IMR-90 (cell line): ENCODE data around the gene RASIP1. TPM values are rescaled to one million over a fixed set of nuclear protein-coding genes. Genes with fewer than 3 reads are reported as not detected.

Source experiments
- ATAC-seq: fragments of 200-7000 bp; cut with Tn5 transposase; 2 replicates; pipeline ENCODE4 v1.9.1; 2020; ENCODE audit warnings: low read depth, mild to moderate bottlenecking, moderate library complexity
- BruUV-seq: library from RNA; stranded (reverse); fragments of 400-500 nt; replicated peaks from 2 replicates; lab custom pipeline; 2021; lab: Mats Ljungman, UMichigan
- CTCF ChIA-PET: fragments of 300-600 bp; formaldehyde crosslinking; extraction: SDS; loops from one replicate; lab custom pipeline; 2021; ENCODE audit warnings: antibody characterized with exemption; lab: Yijun Ruan, JAX
- POLR2A ChIA-PET: fragments of 300-600 bp; sonication (Branson Sonifier 250); formaldehyde crosslinking; loops from one replicate; lab custom pipeline; 2022; ENCODE audit warnings: antibody characterized with exemption; ENCODE audit not compliant: unreplicated experiment; lab: Charles Lee
- DNase-seq: peaks from one replicate; pipeline ENCODE4 v3.0.0; 2013
- H2AFZ ChIP-seq: replicated peaks from 2 replicates; pipeline ENCODE3; 2013; ENCODE audit warnings: low read length, mild to moderate bottlenecking; ENCODE audit not compliant: poor library complexity
- H2AK5ac ChIP-seq: 2 replicates; pipeline ENCODE4 v1.6.1; 2013; ENCODE audit warnings: low read depth, low read length, inconsistent platforms
- H2AK9ac ChIP-seq: replicated peaks from 2 replicates; pipeline ENCODE3; 2013; ENCODE audit warnings: mild to moderate bottlenecking, low read depth, low read length, moderate library complexity; ENCODE audit not compliant: poor library complexity
- H2BK120ac ChIP-seq: 2 replicates; pipeline ENCODE4 v1.6.1; 2013; ENCODE audit warnings: low read depth, low read length, inconsistent platforms
- H2BK15ac ChIP-seq: 3 replicates; pipeline ENCODE4 v1.6.1; 2013; ENCODE audit warnings: low read depth, low read length, inconsistent platforms
- H2BK20ac ChIP-seq: 2 replicates; pipeline ENCODE4 v1.6.1; 2013; ENCODE audit warnings: low read depth, mild to moderate bottlenecking, inconsistent platforms, low read length, moderate library complexity
- H2BK5ac ChIP-seq: 2 replicates; pipeline ENCODE4 v1.6.1; 2013; ENCODE audit warnings: mild to moderate bottlenecking, low read depth, low read length, inconsistent platforms; ENCODE audit not compliant: poor library complexity, severe bottlenecking
- H3K14ac ChIP-seq: replicated peaks from 2 replicates; pipeline ENCODE4 v1.6.1; 2013; ENCODE audit warnings: low read depth, low read length, inconsistent platforms
- H3K18ac ChIP-seq: 2 replicates; pipeline ENCODE4 v1.6.1; 2013; ENCODE audit warnings: low read depth, low read length, control low read depth
- H3K23ac ChIP-seq: 2 replicates; pipeline ENCODE4 v1.6.1; 2013; ENCODE audit warnings: low read depth, low read length, inconsistent platforms
- H3K27ac ChIP-seq: 2 replicates; pipeline ENCODE4 v1.5.1; 2013; ENCODE audit warnings: mild to moderate bottlenecking, control low read depth, low read length; ENCODE audit not compliant: insufficient read depth
- H3K27me3 ChIP-seq: 2 replicates; pipeline ENCODE4 v1.6.1; 2013; ENCODE audit warnings: low read length; ENCODE audit not compliant: control insufficient read depth, insufficient read depth
- H3K36me3 ChIP-seq: 2 replicates; pipeline ENCODE4 v1.6.1; 2013; ENCODE audit warnings: low read length, mixed read lengths; ENCODE audit not compliant: control insufficient read depth, insufficient read depth
- H3K4ac ChIP-seq: 2 replicates; pipeline ENCODE4 v1.6.1; 2013; ENCODE audit warnings: low read depth, low read length, inconsistent platforms
- H3K4me1 ChIP-seq: 2 replicates; pipeline ENCODE4 v1.6.1; 2013; ENCODE audit warnings: low read length, mixed read lengths; ENCODE audit not compliant: control insufficient read depth, insufficient read depth
- H3K4me2 ChIP-seq: 2 replicates; pipeline ENCODE4 v1.6.1; 2013; ENCODE audit warnings: low read depth, mild to moderate bottlenecking, control low read depth, low read length, moderate library complexity
- H3K4me3 ChIP-seq: 2 replicates; pipeline ENCODE4 v1.5.1; 2013; ENCODE audit warnings: low read depth, mild to moderate bottlenecking, control low read depth, low read length, moderate library complexity; ENCODE audit not compliant: insufficient read depth
- H3K56ac ChIP-seq: 2 replicates; pipeline ENCODE4 v1.6.1; 2013; ENCODE audit warnings: low read length, inconsistent platforms; ENCODE audit not compliant: insufficient read depth; ENCODE audit errors: extremely low read depth
- H3K79me1 ChIP-seq, 2 experiments: 2 replicates each; pipeline ENCODE4 v1.6.1; 2013; ENCODE audit warnings: low read length in 2 of 2, inconsistent platforms in 1 of 2, low read depth in 1 of 2
- H3K9ac ChIP-seq: 2 replicates; pipeline ENCODE4 v1.6.1; 2013; ENCODE audit warnings: low read depth, low read length, control low read depth
- H3K9me1 ChIP-seq: 2 replicates; pipeline ENCODE4 v1.6.1; 2013; ENCODE audit warnings: low read length, inconsistent platforms; ENCODE audit not compliant: insufficient read depth
- H3K9me3 ChIP-seq: 2 replicates; pipeline ENCODE4 v1.6.1; 2013; ENCODE audit warnings: low read length; ENCODE audit not compliant: control insufficient read depth, insufficient read depth
- H4K20me1 ChIP-seq: 2 replicates; pipeline ENCODE4 v1.6.1; 2013; ENCODE audit warnings: low read length, inconsistent platforms; ENCODE audit not compliant: insufficient read depth
- H4K5ac ChIP-seq: 2 replicates; pipeline ENCODE4 v1.6.1; 2013; ENCODE audit warnings: mild to moderate bottlenecking, low read depth, low read length, control low read depth
- H4K8ac ChIP-seq, 2 experiments: 2 replicates each; pipeline ENCODE4 v1.6.1; 2013; ENCODE audit warnings: low read depth in 2 of 2, low read length in 2 of 2, control low read depth in 1 of 2, inconsistent platforms in 1 of 2
- H4K91ac ChIP-seq: 2 replicates; pipeline ENCODE4 v1.6.1; 2013; ENCODE audit warnings: low read depth, low read length, inconsistent platforms; ENCODE audit not compliant: insufficient read depth
- CEBPB ChIP-seq: IDR thresholded peaks from 2 replicates; pipeline ENCODE4 v1.6.1; 2012; ENCODE audit warnings: low read depth, low read length, improper control_type of control experiment
- FOS ChIP-seq: fragments of 150-350 bp; IDR thresholded peaks from 2 replicates; pipeline ENCODE4 v1.6.1; 2016; ENCODE audit warnings: low read depth, low read length
- RAD21 ChIP-seq: IDR thresholded peaks from 2 replicates; pipeline ENCODE4 v1.6.1; 2012; ENCODE audit warnings: low read length, improper control_type of control experiment
- WGBS, 2 experiments: methylation state at CpG; one replicate each; pipeline versions ENCODE4 v1.1.5 to v1.1.7; 2013; ENCODE audit warnings: missing lambda C conversion rate in 2 of 2; ENCODE audit not compliant: insufficient read length in 1 of 2; ENCODE audit errors: extremely low coverage in 2 of 2; 5-methylcytosine and 5-hydroxymethylcytosine counted together
- dilution Hi-C: fragments of 300-500 bp; cut with HindIII; formaldehyde crosslinking; loops from one replicate; pipeline ENCODE4 v1.14.3; 2018; ENCODE audit warnings: low sequenced_read_pairs; ENCODE audit not compliant: unreplicated experiment
- in situ Hi-C: fragments of 300-500 bp; cut with MboI; formaldehyde crosslinking; loops from 3 replicates; pipeline ENCODE4 v1.14.3; 2019; ENCODE audit warnings: low sequenced_read_pairs, inconsistent platforms, mixed read lengths
- intact Hi-C: fragments of 100-400 bp; cut with micrococcal nuclease; formaldehyde crosslinking; loops from 2 replicates; pipeline ENCODE4 v1.10.0; 2022
- polyA plus RNA-seq, 3 experiments: library from polyadenylated mRNA; depleted of rRNA; stranded (reverse); fragments of >200 nt; gene quantifications; 2 replicates each; pipeline ENCODE4 v1.2.3, GENCODE V29; 2012; ENCODE audit warnings: low replicate concordance in 1 of 3
- total RNA-seq: library from RNA; depleted of rRNA; stranded (reverse); fragments of >200 nt; gene quantifications from 2 replicates; pipeline ENCODE4 v1.2.3, GENCODE V29; 2012
- TF ChIP-seq, protein P1 (sequence below): fragments of 150-350 bp; IDR thresholded peaks from 2 replicates; pipeline ENCODE4 v1.6.1; 2016; ENCODE audit warnings: low read depth, mild to moderate bottlenecking, low read length, moderate library complexity, borderline replicate concordance
- TF ChIP-seq, protein P2 (sequence below): fragments of 150-350 bp; IDR thresholded peaks from 2 replicates; pipeline ENCODE4 v1.6.1; 2017; ENCODE audit warnings: mild to moderate bottlenecking, antibody characterized with exemption, low read length, low read depth

RASIP1 gene
- total and polyA plus RNA-seq, 2 of the 4 experiments (the other 2 are of a cell fraction), result 0.18 to 0.51 TPM

DNA sequence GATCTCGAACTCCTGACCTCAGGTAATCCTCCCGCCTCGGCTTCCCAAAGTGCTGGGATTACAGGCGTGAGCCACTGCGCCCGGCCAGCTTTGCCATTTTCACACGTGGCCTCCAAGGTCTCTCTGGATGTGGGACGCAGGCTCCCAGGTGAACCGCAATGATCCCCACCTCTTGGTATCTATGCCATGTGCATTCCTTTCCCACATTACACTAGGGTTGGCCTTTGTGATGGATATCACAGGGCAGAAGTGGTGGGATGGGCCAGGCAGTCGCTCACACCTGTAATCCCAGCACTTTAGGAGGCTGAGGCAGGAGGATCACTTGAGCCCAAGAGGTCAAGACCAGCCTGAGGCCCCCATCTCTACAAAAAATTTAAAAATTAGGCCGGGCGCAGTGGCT is 37.3 kb upstream of the RASIP1 start:
- H3K36me3 ChIP-seq, result no peaks in the 10 kb centered on the region
- no peak overlapping the region for H3K23ac ChIP-seq
- no peak overlapping the region for H3K4me3 ChIP-seq
- H3K4ac ChIP-seq, result no peak overlapping the region
- no peak overlapping the region for H3K4me2 ChIP-seq
- intact Hi-C loops, result no loop called here
- peaks cover 5% of the 10 kb centered on the region for H3K4me1 ChIP-seq
- no peak for ATAC-seq
- H4K8ac ChIP-seq, result no peak overlapping the region
- no peak overlapping the region for H3K18ac ChIP-seq
- no peak overlapping the region for H2BK120ac ChIP-seq
- no peak overlapping the region for H3K9ac ChIP-seq
- no peaks in the 10 kb centered on the region for H4K20me1 ChIP-seq
- no peak overlapping the region for H2AK9ac ChIP-seq
- WGBS, 2 experiments, result 94% methylated on average over 6 of the region's 12 CpGs; no CpG with 5 or more reads in 1 of the 2 experiments
- no TSS peak for BruUV-seq
- H2BK5ac ChIP-seq, result no peak overlapping the region
- H4K91ac ChIP-seq, result no peak overlapping the region
- no peak overlapping the region for H2BK15ac ChIP-seq
- H3K56ac ChIP-seq, result no peak overlapping the region
- H2AFZ ChIP-seq, result no peak overlapping the region
- DNase-seq, result no peak
- H3K9me3 ChIP-seq, result no peaks in the 10 kb centered on the region
- in situ Hi-C loops, result no loop called here
- H3K14ac ChIP-seq, result no peak overlapping the region
- no peaks in the 10 kb centered on the region for H3K27me3 ChIP-seq
- dilution Hi-C loops, result no loop called here
- ChIA-PET CTCF (interaction anchor here (0.6 kb wide), 1 partner anchor 1534 kb away, joined by 3 read pairs; no protein-coding TSS in a partner anchor), POLR2A (no interaction called here)
- no peak overlapping the region for H4K5ac ChIP-seq
- TF ChIP-seq, protein P1, sequence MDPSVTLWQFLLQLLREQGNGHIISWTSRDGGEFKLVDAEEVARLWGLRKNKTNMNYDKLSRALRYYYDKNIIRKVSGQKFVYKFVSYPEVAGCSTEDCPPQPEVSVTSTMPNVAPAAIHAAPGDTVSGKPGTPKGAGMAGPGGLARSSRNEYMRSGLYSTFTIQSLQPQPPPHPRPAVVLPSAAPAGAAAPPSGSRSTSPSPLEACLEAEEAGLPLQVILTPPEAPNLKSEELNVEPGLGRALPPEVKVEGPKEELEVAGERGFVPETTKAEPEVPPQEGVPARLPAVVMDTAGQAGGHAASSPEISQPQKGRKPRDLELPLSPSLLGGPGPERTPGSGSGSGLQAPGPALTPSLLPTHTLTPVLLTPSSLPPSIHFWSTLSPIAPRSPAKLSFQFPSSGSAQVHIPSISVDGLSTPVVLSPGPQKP, result no peak
- TF ChIP-seq, protein P2, sequence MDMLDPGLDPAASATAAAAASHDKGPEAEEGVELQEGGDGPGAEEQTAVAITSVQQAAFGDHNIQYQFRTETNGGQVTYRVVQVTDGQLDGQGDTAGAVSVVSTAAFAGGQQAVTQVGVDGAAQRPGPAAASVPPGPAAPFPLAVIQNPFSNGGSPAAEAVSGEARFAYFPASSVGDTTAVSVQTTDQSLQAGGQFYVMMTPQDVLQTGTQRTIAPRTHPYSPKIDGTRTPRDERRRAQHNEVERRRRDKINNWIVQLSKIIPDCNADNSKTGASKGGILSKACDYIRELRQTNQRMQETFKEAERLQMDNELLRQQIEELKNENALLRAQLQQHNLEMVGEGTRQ, result no peak
- TF ChIP-seq RAD21 (no peak), CEBPB (no peak), FOS (no peak)
- no peaks in the 10 kb centered on the region for H3K9me1 ChIP-seq
- H2BK20ac ChIP-seq, result no peak overlapping the region
- no peak overlapping the region for H3K27ac ChIP-seq
- H2AK5ac ChIP-seq, result no peak overlapping the region
- no peaks in the 10 kb centered on the region for H3K79me1 ChIP-seq
